Measurements from ENCODE around the gene ARL14. TPM values are rescaled to one million over a fixed set of nuclear protein-coding genes. Genes with fewer than 3 reads are reported as not detected.
"Not testable (repeated sequence)": the region's sequence is repeated elsewhere in the genome, so short reads cannot be mapped to it uniquely, and the experiment has no call there.

Gene ARL14
- total RNA-seq, 1 donor from 2014 or later, result 0.16 TPM

- no peaks in the 10 kb centered on the region for H3K36me3 Mint-ChIP-seq (ENCODE audit: low read depth, unreplicated experiment)
- TF ChIP-seq, protein P1, sequence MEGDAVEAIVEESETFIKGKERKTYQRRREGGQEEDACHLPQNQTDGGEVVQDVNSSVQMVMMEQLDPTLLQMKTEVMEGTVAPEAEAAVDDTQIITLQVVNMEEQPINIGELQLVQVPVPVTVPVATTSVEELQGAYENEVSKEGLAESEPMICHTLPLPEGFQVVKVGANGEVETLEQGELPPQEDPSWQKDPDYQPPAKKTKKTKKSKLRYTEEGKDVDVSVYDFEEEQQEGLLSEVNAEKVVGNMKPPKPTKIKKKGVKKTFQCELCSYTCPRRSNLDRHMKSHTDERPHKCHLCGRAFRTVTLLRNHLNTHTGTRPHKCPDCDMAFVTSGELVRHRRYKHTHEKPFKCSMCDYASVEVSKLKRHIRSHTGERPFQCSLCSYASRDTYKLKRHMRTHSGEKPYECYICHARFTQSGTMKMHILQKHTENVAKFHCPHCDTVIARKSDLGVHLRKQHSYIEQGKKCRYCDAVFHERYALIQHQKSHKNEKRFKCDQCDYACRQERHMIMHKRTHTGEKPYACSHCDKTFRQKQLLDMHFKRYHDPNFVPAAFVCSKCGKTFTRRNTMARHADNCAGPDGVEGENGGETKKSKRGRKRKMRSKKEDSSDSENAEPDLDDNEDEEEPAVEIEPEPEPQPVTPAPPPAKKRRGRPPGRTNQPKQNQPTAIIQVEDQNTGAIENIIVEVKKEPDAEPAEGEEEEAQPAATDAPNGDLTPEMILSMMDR (IDR thresholded peaks at IDR 0.05; ENCODE audit: insufficient read depth, low read depth, low read length), result no peak
- TF ChIP-seq EZH2 (IDR thresholded peaks at IDR 0.05; ENCODE audit: insufficient read depth, low read length), result no peak
- Histone ChIP-seq H3K4me2 (ENCODE audit: low read length) (peak overlapping the region; percentile 7), H3K27ac (ENCODE audit: low read depth, low read length) (peak overlapping the region; percentile 3), H3K9ac (ENCODE audit: low read length) (no peak overlapping the region), H2AFZ (ENCODE audit: low read depth, low read length) (no peak overlapping the region), H3K4me1 (ENCODE audit: insufficient read depth, low read length) (peaks cover 11% of the 10 kb centered on the region), H3K27me3 (ENCODE audit: insufficient read depth, low read length) (no peaks in the 10 kb centered on the region), H4K20me1 (ENCODE audit: insufficient read depth, low read length) (no peaks in the 10 kb centered on the region), H3K4me3 (ENCODE audit: insufficient read depth, low read depth, low read length) (no peak overlapping the region), H3K36me3 (ENCODE audit: insufficient read depth, low read length) (no peaks in the 10 kb centered on the region), H3K79me2 (ENCODE audit: insufficient read depth, low read length) (no peaks in the 10 kb centered on the region), H3K9me3 (ENCODE audit: insufficient read depth, low read depth, low read length) (no peaks in the 10 kb centered on the region)
- H3K9me3 Mint-ChIP-seq (ENCODE audit: unreplicated experiment), result no peaks in the 10 kb centered on the region
- H3K4me3 Mint-ChIP-seq (ENCODE audit: unreplicated experiment), result no peak overlapping the region
- H3K27me3 Mint-ChIP-seq (ENCODE audit: low read depth, unreplicated experiment), result peaks cover 2% of the 10 kb centered on the region
- FAIRE-seq (no peak), DNase-seq (ENCODE audit: low read depth) (peak; percentile 55)
- H3K4me1 Mint-ChIP-seq (ENCODE audit: low read depth, unreplicated experiment), result peaks cover 8% of the 10 kb centered on the region
- H3K27ac Mint-ChIP-seq (ENCODE audit: unreplicated experiment), result peak overlapping the region; percentile 84
Observed at GRCh38 chr3:160703974-160704373, 27.0 kb downstream of the ARL14 start.

- no peak overlapping the region for H2AFZ ChIP-seq (ENCODE audit: low read depth, low read length)
- H3K36me3 ChIP-seq (ENCODE audit: insufficient read depth, low read length), result no peaks in the 10 kb centered on the region
- H3K79me2 ChIP-seq (ENCODE audit: insufficient read depth, low read length), result no peaks in the 10 kb centered on the region
- DNase-seq (ENCODE audit: low read depth), result peak; percentile 22
- peaks cover 10% of the 10 kb centered on the region for H3K4me1 ChIP-seq (ENCODE audit: insufficient read depth, low read length)
- no peak for TF ChIP-seq EZH2 (IDR thresholded peaks at IDR 0.05; ENCODE audit: insufficient read depth, low read length)
- TF ChIP-seq, protein P1 (IDR thresholded peaks at IDR 0.05; ENCODE audit: insufficient read depth, low read depth, low read length), result peak; percentile 40
- peak; percentile 58 for FAIRE-seq
- no peaks in the 10 kb centered on the region for H4K20me1 ChIP-seq (ENCODE audit: insufficient read depth, low read length)
- no peak overlapping the region for H3K9ac ChIP-seq (ENCODE audit: low read length)
- H3K27me3 Mint-ChIP-seq (ENCODE audit: low read depth, unreplicated experiment), result peaks cover 2% of the 10 kb centered on the region
- no peak overlapping the region for H3K4me2 ChIP-seq (ENCODE audit: low read length)
- H3K27ac ChIP-seq (ENCODE audit: low read depth, low read length), result no peak overlapping the region
- H3K4me3 ChIP-seq (ENCODE audit: insufficient read depth, low read depth, low read length), result no peak overlapping the region
- H3K27me3 ChIP-seq (ENCODE audit: insufficient read depth, low read length), result peaks cover 4% of the 10 kb centered on the region
- no peaks in the 10 kb centered on the region for H3K9me3 Mint-ChIP-seq (ENCODE audit: unreplicated experiment)
- H3K9me3 ChIP-seq (ENCODE audit: insufficient read depth, low read depth, low read length), result no peaks in the 10 kb centered on the region
- H3K4me1 Mint-ChIP-seq (ENCODE audit: low read depth, unreplicated experiment), result peaks cover 17% of the 10 kb centered on the region
- H3K36me3 Mint-ChIP-seq (ENCODE audit: low read depth, unreplicated experiment), result no peaks in the 10 kb centered on the region
- no peak overlapping the region for H3K4me3 Mint-ChIP-seq (ENCODE audit: unreplicated experiment)
- H3K27ac Mint-ChIP-seq (ENCODE audit: unreplicated experiment), result no peak overlapping the region
Observed at GRCh38 chr3:160707187-160707794, 30.3 kb downstream of the ARL14 start.

DNA sequence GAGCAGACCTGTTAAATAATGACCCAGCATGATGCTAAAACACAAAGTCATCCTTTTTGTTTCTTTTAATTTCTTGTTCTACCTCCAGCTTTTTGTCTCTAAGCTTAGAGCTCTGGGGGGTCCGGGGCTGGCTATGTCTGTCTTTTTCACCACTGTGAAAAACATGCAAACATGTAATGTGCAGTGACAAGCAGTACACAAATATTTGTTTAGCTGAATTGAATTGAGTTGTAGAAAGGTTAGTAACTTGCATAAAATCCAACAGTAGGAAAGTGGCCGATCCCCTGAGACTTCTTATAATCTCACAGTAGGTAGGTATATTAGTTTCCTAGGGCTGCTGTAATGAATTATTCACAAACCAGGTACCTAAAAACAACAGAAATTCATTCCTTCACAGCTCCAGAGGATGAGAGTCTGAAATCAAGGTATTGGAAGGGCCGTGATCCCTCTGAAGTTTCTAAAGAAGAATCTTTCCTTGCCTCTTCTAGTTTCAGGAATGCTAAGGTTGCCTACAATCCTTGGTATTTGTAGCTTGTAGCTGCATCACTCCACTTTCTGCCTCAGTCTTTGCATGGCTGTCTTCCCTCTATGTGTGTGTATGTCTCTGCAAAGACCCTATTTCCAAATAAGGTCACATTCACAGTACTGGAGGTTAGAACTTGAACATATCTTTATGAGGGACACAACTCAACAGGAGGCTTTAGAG is 32.7 kb downstream of the ARL14 start:
- H3K27me3 ChIP-seq (ENCODE audit: insufficient read depth, low read length), result peaks cover 4% of the 10 kb centered on the region
- no peaks in the 10 kb centered on the region for H3K36me3 Mint-ChIP-seq (ENCODE audit: low read depth, unreplicated experiment)
- no peak overlapping the region for H3K4me3 Mint-ChIP-seq (ENCODE audit: unreplicated experiment)
- no peak overlapping the region for H3K9ac ChIP-seq (ENCODE audit: low read length)
- no peak overlapping the region for H3K27ac Mint-ChIP-seq (ENCODE audit: unreplicated experiment)
- H3K79me2 ChIP-seq (ENCODE audit: insufficient read depth, low read length), result no peaks in the 10 kb centered on the region
- peaks cover 2% of the 10 kb centered on the region for H3K27me3 Mint-ChIP-seq (ENCODE audit: low read depth, unreplicated experiment)
- no peak overlapping the region for H2AFZ ChIP-seq (ENCODE audit: low read depth, low read length)
- H3K4me3 ChIP-seq (ENCODE audit: insufficient read depth, low read depth, low read length), result no peak overlapping the region
- no peak overlapping the region for H3K4me2 ChIP-seq (ENCODE audit: low read length)
- H3K36me3 ChIP-seq (ENCODE audit: insufficient read depth, low read length), result no peaks in the 10 kb centered on the region
- no peaks in the 10 kb centered on the region for H3K9me3 ChIP-seq (ENCODE audit: insufficient read depth, low read depth, low read length)
- H4K20me1 ChIP-seq (ENCODE audit: insufficient read depth, low read length), result no peaks in the 10 kb centered on the region
- FAIRE-seq (no peak), DNase-seq (ENCODE audit: low read depth) (no peak)
- no peak for TF ChIP-seq EZH2 (IDR thresholded peaks at IDR 0.05; ENCODE audit: insufficient read depth, low read length)
- TF ChIP-seq, protein P1 (IDR thresholded peaks at IDR 0.05; ENCODE audit: insufficient read depth, low read depth, low read length), result no peak
- no peaks in the 10 kb centered on the region for H3K9me3 Mint-ChIP-seq (ENCODE audit: unreplicated experiment)
- no peaks in the 10 kb centered on the region for H3K4me1 ChIP-seq (ENCODE audit: insufficient read depth, low read length)
- peaks cover 10% of the 10 kb centered on the region for H3K4me1 Mint-ChIP-seq (ENCODE audit: low read depth, unreplicated experiment)
- no peak overlapping the region for H3K27ac ChIP-seq (ENCODE audit: low read depth, low read length)

- H3K4me1 ChIP-seq (ENCODE audit: insufficient read depth, low read length); H3K27me3 Mint-ChIP-seq (ENCODE audit: low read depth, unreplicated experiment); H3K4me3 ChIP-seq (ENCODE audit: insufficient read depth, low read depth, low read length); H3K36me3 ChIP-seq (ENCODE audit: insufficient read depth, low read length); H4K20me1 ChIP-seq (ENCODE audit: insufficient read depth, low read length); H3K36me3 Mint-ChIP-seq (ENCODE audit: low read depth, unreplicated experiment); DNase-seq (ENCODE audit: low read depth); H3K9ac ChIP-seq (ENCODE audit: low read length); H3K27ac Mint-ChIP-seq (ENCODE audit: unreplicated experiment); H3K9me3 ChIP-seq (ENCODE audit: insufficient read depth, low read depth, low read length); H3K27ac ChIP-seq (ENCODE audit: low read depth, low read length); H3K79me2 ChIP-seq (ENCODE audit: insufficient read depth, low read length); H2AFZ ChIP-seq (ENCODE audit: low read depth, low read length); H3K4me3 Mint-ChIP-seq (ENCODE audit: unreplicated experiment); H3K4me2 ChIP-seq (ENCODE audit: low read length); FAIRE-seq; H3K27me3 ChIP-seq (ENCODE audit: insufficient read depth, low read length); H3K4me1 Mint-ChIP-seq (ENCODE audit: low read depth, unreplicated experiment); H3K9me3 Mint-ChIP-seq (ENCODE audit: unreplicated experiment): not testable (repeated sequence)
Observed at GRCh38 chr3:160713144-160713543, 36.2 kb downstream of the ARL14 start.

All from astrocyte (in vitro differentiated cells and primary cell).